ENCODE data around the gene RBM4B.
"Not testable (repeated sequence)": the region's sequence is repeated elsewhere in the genome, so short reads cannot be mapped to it uniquely, and the experiment has no call there.

RBM4B gene

DNA sequence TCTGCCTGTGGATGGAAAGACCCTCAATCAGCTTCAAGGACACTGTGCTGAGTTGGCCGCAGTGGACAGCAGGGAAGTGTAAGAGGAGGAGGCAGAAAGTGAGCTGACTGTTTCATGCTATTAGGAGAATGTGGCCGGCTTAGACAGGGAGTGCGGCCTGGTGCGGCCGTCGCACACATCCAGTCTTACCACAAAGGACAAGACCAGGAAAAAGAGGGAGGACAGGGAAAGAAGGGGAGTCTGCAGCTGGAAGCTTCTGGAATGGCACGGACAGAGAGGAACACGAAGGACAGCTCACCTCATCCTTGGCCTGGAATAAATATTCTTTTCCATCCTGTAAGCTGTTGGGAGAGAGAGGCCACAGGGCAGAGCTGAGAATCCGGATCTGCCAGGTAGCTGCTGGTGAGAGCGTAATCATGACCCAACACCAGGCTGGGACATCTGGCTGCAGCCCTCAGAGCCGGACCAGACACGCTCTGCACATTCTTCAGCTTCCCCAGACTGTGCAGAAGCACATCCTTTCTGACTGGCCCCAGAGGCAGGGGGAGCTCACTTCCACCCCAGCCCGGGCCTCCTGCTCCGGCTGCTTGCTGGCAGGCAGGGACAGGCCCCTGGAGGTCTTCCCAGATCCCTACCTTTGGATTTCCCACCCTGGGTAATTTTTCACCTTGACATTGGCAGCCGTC, 8.6 kb upstream of the RBM4B start:
- no peak for FAIRE-seq

- FAIRE-seq: no peak
Measured at GRCh38 chr11:66685276-66686099, 7.8 kb upstream of the RBM4B start.

GRCh38 chr11:66684635-66685034, 6.9 kb upstream of the RBM4B start:
- FAIRE-seq: no peak

GRCh38 chr11:66683877-66684276, 6.2 kb upstream of the RBM4B start:
- no peak for FAIRE-seq

DNA sequence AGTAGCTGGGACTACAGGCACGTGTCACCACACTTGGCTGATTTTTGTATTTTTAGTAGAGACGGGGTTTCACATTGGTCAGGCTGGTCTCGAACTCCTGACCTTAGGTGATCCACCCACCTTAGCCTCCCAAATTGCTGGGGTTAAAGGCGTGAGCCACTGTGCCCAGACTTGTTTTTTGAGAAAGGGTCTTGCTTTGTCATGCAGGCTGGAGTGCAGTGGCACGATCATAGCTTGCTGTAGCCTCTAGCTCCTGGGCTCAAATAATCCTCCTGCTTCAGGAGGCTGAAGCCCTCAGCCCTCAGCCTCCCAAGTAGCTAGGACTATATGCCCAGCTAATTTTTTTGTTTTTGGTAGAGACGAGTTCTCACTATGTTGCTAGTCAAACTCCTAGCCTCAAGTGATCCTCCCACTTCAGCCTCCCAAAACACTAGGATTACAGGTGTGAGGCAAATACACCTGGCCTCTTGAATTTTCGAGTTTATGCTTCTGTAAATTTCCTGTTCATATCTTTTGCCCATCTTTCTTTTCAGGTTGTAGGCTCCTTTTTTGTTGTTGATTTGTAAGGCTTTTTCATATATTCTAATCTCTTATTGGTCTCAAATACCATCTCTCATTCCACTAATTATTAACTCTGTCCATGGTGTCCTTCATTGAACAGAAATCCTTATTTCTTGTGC, 3.4 kb upstream of the RBM4B start:
- FAIRE-seq: no peak

- FAIRE-seq: no peak
Measured at GRCh38 chr11:66676931-66677598, 622 bp downstream of the RBM4B start.

GRCh38 chr11:66676282-66676919, 1.3 kb downstream of the RBM4B start:
- no peak for FAIRE-seq

DNA sequence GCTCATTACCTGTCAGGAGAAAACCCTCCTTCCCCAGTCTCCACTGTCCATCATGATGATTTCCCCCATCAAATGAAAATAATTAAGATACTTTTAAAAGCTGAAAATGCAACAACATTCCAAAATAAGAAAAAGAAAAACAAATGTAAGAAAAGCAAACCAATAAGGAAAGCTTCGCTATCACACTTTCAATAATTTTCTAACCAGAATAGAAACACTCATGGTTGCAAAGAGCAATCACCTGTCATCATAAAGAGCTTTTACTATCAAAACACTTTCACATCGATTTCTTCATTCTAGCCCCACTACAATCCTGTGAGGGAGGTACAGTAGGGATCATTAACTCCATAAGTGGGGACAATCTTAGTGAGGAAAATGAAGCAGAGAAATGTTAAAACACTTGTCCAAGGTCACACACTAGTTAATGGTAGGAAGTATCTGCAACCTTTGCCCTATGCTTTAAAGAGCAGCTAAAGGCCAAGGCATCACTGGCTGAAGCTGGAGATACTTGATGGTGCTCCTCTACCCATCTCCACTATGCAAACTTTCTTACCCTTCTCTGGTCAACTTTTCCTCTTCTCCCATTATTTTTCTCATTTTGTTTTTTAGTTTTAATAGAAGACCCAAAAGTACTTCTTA, 2.6 kb downstream of the RBM4B start:
- no peak for FAIRE-seq

- no peak for FAIRE-seq
Measured at GRCh38 chr11:66670816-66671215, 6.9 kb downstream of the RBM4B start.

DNA sequence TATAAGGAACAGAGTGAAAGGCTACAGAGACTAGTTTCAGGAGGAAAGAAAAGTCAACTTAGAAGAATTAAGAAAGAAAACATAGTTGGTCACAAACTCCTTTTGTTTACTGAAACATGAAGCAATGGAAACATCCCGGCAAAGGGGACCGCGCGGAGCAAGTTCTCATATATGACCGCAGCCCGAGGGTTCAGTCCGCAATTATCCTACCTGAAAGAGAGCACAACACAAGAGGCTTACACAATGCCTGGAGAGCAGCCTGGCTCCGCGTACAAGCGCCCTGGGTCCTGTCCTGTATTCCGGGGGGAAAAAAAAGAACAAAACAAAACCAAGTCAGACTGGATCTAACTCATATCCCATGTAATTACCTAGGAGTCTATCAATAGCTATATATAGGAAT, 12.3 kb downstream of the RBM4B start:
- FAIRE-seq: no peak

DNA sequence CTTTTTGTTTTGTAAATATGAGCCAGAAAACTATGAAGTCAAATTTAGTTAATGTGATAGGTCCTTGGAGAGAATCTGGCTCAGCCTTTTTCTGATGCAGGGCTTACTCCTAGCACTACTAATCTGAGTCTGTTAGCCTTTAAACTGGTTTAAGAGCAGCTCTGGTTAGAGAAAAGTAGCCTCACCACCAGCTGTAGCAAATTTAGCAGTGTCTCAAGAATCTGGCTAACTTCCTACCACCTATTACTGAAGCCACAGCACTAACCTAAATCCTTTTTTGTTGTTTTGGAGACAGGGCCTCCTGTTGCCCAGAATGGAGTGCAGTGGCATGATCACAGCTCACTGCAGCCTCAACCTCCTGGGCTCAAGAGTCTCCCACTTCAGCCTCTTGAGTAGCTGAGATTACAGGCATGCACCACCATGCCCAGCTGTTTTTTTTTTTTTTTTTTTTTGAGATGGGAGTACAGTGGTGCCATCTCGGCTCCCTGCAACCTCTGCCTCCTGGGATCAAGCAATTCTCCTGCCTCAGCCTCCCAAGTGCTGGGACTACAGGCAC, 13.9 kb downstream of the RBM4B start:
- FAIRE-seq: no peak

DNA sequence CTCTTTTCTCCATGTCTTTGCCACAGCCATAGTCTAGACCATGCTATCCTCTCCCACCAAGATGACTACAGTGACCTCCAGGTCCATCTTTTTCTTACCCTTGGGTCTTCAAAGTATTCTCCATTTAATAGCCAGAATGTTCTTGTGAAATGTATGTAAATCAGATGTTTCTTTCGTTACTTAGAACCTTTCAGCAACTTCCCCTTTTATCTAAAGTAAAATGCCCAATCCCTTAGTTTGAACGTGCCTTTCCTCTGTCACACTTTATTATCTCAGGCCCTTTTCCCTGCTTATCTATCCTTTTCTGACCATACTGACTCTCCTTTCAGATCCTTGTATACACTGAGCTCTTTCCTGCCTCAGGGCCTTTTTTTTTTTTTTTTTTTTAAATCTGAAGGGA, 17.9 kb downstream of the RBM4B start:
- FAIRE-seq: no peak

DNA sequence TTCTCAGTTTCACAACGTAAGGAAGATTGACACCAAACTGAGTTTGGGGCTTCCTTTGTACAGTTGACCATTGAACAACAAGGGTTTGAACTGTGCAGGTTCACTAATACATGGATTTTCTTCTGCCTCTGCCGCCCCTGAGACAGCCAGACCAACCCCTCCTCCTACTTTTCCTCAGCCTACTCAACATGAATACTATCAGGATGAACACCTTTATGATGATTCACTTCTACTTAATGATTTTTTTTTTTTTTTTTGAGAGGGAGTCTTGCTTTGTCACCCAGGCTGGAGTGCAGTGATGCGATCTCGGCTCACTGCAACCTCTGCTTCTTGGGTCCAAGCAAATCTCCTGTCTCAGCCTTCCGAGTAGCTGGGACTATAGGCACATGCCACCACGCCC, 24.6 kb downstream of the RBM4B start:
- no peak for FAIRE-seq

DNA sequence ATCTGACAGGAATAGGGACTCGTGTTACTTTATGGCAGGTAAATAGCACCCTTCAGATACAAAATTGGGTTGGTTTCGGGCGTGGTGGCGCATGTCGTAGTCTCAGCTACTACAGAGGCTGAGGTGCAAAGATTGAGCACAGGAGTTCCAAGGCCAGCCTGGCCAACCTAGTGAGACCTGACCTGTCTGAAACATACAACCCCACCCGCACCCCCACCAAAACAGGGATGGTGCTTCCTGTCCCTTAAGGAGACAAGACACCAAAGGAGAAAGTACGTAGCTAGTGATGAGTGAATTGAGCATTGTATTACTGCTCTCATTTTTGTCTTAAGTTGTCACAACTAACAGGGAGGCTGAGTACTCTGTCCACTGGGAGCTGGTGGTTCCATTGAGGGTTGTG, 25.0 kb downstream of the RBM4B start:
- FAIRE-seq: no peak

DNA sequence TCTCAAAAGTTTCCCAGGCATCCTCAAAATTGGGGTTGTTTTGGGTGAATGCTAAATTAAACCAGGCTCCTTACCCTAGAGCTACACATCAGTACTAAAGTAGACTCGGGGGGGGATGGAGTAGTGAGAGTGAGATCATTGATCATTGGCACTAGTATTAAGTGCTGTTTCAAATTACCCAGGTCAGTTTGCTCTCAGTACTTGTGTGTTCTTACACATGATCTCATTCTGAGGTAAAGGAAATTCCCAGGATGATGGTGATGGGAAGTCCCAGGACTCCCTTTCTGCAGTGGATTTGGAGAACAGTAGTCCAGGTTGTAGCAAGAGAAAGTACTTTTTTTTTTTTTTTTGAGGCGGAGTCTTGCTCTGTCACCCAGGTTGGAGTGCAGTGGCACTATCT, 26.7 kb downstream of the RBM4B start:
- no peak for FAIRE-seq

GRCh38 chr11:66649903-66650302, 27.8 kb downstream of the RBM4B start:
- FAIRE-seq: no peak

GRCh38 chr11:66646828-66647227, 30.9 kb downstream of the RBM4B start:
- FAIRE-seq: no peak

GRCh38 chr11:66643745-66644437, 33.8 kb downstream of the RBM4B start:
- FAIRE-seq: no peak

GRCh38 chr11:66641834-66642233, 35.9 kb downstream of the RBM4B start:
- no peak for FAIRE-seq

GRCh38 chr11:66639814-66640340, 37.8 kb downstream of the RBM4B start:
- not testable (repeated sequence) for FAIRE-seq
